Activated CD8-positive, alpha-beta T cell treated with anti-CD3 and anti-CD28 coated beads for 36 hours (primary cell): ENCODE measurements around the gene AFF1. TPM values are rescaled to one million over a fixed set of nuclear protein-coding genes. Genes with fewer than 3 reads are reported as not detected.

Source experiments
- ATAC-seq: fragments of 200-7000 bp; cut with Tn5 transposase; one replicate; pipeline ENCODE4 v1.10.0; 2021; ENCODE audit warnings: mild to moderate bottlenecking, moderate library complexity
- CTCF ChIA-PET: fragments of 350-600 bp; sonication (Branson Sonifier 250); formaldehyde crosslinking; loops from one replicate; lab custom pipeline; 2021; ENCODE audit warnings: antibody characterized with exemption; lab: Charles Lee
- POLR2A ChIA-PET: fragments of 350-600 bp; sonication (Branson Sonifier 250); formaldehyde crosslinking; loops from one replicate; lab custom pipeline; 2021; ENCODE audit warnings: antibody characterized with exemption; lab: Charles Lee
- DNase-seq: peaks from one replicate; pipeline ENCODE4 v3.0.0-alpha.2; 2020
- H3K27ac Mint-ChIP-seq: one replicate; pipeline ENCODE4 v1.8.0; 2021; ENCODE audit warnings: mild to moderate bottlenecking, mixed read lengths
- H3K27me3 Mint-ChIP-seq: one replicate; pipeline ENCODE4 v1.8.0; 2021; ENCODE audit warnings: mixed read lengths
- H3K36me3 Mint-ChIP-seq: one replicate; pipeline ENCODE4 v1.8.0; 2021; ENCODE audit warnings: low read depth, mixed read lengths
- H3K4me1 Mint-ChIP-seq: one replicate; pipeline ENCODE4 v1.8.0; 2021; ENCODE audit warnings: low read depth, mixed read lengths
- H3K4me3 Mint-ChIP-seq: one replicate; pipeline ENCODE4 v1.8.0; 2021; ENCODE audit warnings: mild to moderate bottlenecking, moderate library complexity, mixed read lengths
- H3K9me3 Mint-ChIP-seq: one replicate; pipeline ENCODE4 v1.8.0; 2021; ENCODE audit warnings: mixed read lengths
- intact Hi-C: fragments of 100-400 bp; cut with micrococcal nuclease; formaldehyde crosslinking; loops from one replicate; pipeline ENCODE4 v1.10.0; 2022
- total RNA-seq, 2 experiments: library from RNA; stranded (reverse); gene quantifications; one replicate each; pipeline ENCODE4 v1.2.3, GENCODE V29; 2021
- TF ChIP-seq, protein P1 (sequence below): fragments of 200-600 bp; IDR thresholded peaks from one replicate; pipeline ENCODE4 v1.8.0; 2022; ENCODE audit warnings: antibody characterized with exemption, mild to moderate bottlenecking

AFF1 gene
- total RNA-seq, 2 experiments from 2014 or later = 40.3 to 45.4 TPM

DNA sequence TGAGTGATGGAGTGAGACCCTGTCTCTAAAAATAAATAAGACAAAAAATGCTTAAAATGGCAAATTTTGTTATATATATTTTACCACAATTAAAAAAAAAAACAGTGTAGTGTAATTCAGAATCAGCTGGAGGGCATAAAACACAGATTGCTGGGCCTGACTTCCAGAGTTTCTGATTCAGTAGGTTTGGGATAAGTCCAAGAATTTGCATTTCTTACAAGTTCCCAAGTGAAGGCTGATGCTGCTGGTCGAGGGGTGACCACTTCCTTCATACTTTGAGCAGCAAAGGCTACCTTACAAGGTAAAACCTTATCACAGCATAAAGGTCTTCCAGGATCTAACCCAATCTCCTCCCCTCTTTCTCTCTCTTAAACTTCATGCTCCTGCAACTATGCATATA lies 244.9 kb downstream of the AFF1 start:
- POLR2A ChIA-PET = no interaction called here

DNA sequence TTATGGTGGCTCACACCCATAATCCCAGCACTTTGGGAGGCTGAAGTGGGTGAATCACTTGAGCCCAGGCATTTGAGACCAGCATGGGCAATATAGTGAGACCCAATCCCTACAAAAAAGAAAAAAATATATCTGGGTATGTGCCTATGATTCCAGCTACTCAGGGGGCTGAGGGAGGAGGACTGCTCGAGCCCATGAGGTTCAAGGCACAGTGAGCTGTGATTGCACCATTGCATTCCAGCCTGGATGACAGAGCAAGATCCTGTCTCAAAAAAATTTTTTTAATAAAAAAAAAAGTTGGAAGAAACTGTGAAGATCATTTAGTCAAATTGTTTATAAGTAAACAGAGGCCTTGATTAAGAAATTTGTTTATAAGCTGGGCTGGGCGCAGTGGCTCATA lies 246.0 kb downstream of the AFF1 start:
- no peaks in the 10 kb centered on the region for H3K27me3 Mint-ChIP-seq
- H3K36me3 Mint-ChIP-seq = peaks cover 9% of the 10 kb centered on the region
- TF ChIP-seq, protein P1, sequence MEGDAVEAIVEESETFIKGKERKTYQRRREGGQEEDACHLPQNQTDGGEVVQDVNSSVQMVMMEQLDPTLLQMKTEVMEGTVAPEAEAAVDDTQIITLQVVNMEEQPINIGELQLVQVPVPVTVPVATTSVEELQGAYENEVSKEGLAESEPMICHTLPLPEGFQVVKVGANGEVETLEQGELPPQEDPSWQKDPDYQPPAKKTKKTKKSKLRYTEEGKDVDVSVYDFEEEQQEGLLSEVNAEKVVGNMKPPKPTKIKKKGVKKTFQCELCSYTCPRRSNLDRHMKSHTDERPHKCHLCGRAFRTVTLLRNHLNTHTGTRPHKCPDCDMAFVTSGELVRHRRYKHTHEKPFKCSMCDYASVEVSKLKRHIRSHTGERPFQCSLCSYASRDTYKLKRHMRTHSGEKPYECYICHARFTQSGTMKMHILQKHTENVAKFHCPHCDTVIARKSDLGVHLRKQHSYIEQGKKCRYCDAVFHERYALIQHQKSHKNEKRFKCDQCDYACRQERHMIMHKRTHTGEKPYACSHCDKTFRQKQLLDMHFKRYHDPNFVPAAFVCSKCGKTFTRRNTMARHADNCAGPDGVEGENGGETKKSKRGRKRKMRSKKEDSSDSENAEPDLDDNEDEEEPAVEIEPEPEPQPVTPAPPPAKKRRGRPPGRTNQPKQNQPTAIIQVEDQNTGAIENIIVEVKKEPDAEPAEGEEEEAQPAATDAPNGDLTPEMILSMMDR = no peak
- H3K4me3 Mint-ChIP-seq = no peak overlapping the region
- H3K4me1 Mint-ChIP-seq = no peaks in the 10 kb centered on the region
- intact Hi-C loops = no loop called here
- no peak for DNase-seq
- no peaks in the 10 kb centered on the region for H3K9me3 Mint-ChIP-seq
- no peak for ATAC-seq
- CTCF ChIA-PET = interaction anchor here (1.0 kb wide), 1 partner anchor 10 kb away, joined by 3 read pairs; no protein-coding TSS in a partner anchor
- H3K27ac Mint-ChIP-seq = no peak overlapping the region
- POLR2A ChIA-PET = interaction anchor here (0.7 kb wide), 1 partner anchor 21 kb away, joined by 5 read pairs; no protein-coding TSS in a partner anchor

More for the DNA sequence above, 244.9 kb downstream of the AFF1 start:
- TF ChIP-seq, protein P1 = no peak
- CTCF ChIA-PET = no interaction called here
- ATAC-seq (no peak), DNase-seq (no peak)
- H3K4me3 Mint-ChIP-seq = no peak overlapping the region
- no peaks in the 10 kb centered on the region for H3K27me3 Mint-ChIP-seq
- H3K27ac Mint-ChIP-seq = no peak overlapping the region
- H3K4me1 Mint-ChIP-seq = no peaks in the 10 kb centered on the region
- no peaks in the 10 kb centered on the region for H3K9me3 Mint-ChIP-seq
- H3K36me3 Mint-ChIP-seq = peaks cover 12% of the 10 kb centered on the region
- intact Hi-C loops = no loop called here

- H3K36me3 Mint-ChIP-seq = no peaks in the 10 kb centered on the region
- no peaks in the 10 kb centered on the region for H3K4me1 Mint-ChIP-seq
- H3K9me3 Mint-ChIP-seq = no peaks in the 10 kb centered on the region
- no peak for ATAC-seq
- CTCF ChIA-PET = interaction anchor here (1.0 to 1.4 kb wide), 3 partner anchors 24 to 280 kb away, joined by 3 to 4 read pairs (median 3); no protein-coding TSS in a partner anchor
- TF ChIP-seq, protein P1 = no peak
- intact Hi-C loops = no loop called here
- no peak for DNase-seq
- H3K4me3 Mint-ChIP-seq = no peak overlapping the region
- H3K27me3 Mint-ChIP-seq = no peaks in the 10 kb centered on the region
- POLR2A ChIA-PET = no interaction called here
- H3K27ac Mint-ChIP-seq = no peak overlapping the region
Measured at GRCh38 chr4:87185146-87185870, 250.5 kb downstream of the AFF1 start.

- Mint-ChIP-seq H3K27me3 (no peaks in the 10 kb centered on the region), H3K4me1 (no peaks in the 10 kb centered on the region), H3K36me3 (peaks cover 6% of the 10 kb centered on the region), H3K9me3 (no peaks in the 10 kb centered on the region), H3K4me3 (no peak overlapping the region), H3K27ac (no peak overlapping the region)
- TF ChIP-seq, protein P1 = no peak
- intact Hi-C loops = no loop called here
- ATAC-seq (no peak), DNase-seq (no peak)
- CTCF ChIA-PET = no interaction called here
- POLR2A ChIA-PET = no interaction called here
Measured at GRCh38 chr4:87188048-87188447, 253.2 kb downstream of the AFF1 start.

DNA sequence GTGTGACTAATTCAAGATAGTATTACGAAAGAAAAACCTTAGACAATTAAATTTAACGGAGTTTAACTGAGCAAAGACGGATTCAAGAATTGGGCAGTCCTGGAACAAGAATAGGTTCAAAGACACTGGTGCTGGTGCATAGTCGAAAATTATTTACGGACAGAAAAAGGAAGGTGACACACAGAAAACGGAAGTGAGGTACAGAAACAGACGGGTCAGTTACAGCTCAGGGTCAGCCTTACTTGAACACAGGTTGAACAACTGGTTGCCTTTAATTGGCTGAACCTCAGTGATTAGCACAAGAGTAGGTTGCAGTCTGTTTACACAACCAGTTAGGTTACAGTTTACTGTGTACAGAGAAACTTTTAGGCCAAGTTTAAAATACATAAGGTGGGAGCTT lies 254.1 kb downstream of the AFF1 start:
- Mint-ChIP-seq H3K27me3 (no peaks in the 10 kb centered on the region), H3K9me3 (no peaks in the 10 kb centered on the region), H3K4me3 (no peak overlapping the region), H3K27ac (no peak overlapping the region), H3K36me3 (peaks cover 6% of the 10 kb centered on the region), H3K4me1 (no peaks in the 10 kb centered on the region)
- ChIA-PET POLR2A (no interaction called here), CTCF (no interaction called here)
- TF ChIP-seq, protein P1 = no peak
- no peak for ATAC-seq
- intact Hi-C loops = no loop called here
- DNase-seq = no peak
